NK-92 (cell line): ENCODE measurements around the gene PAK5.

Experiments
- DNase-seq: peaks from one replicate; lab custom pipeline; 2025; ENCODE audit not compliant: unreplicated experiment; lab: John Stamatoyannopoulos, UW

PAK5 gene

GRCh38 chr20:9626357-9626756 lies 212.5 kb downstream of the PAK5 start:
- DNase-seq = no peak

DNA sequence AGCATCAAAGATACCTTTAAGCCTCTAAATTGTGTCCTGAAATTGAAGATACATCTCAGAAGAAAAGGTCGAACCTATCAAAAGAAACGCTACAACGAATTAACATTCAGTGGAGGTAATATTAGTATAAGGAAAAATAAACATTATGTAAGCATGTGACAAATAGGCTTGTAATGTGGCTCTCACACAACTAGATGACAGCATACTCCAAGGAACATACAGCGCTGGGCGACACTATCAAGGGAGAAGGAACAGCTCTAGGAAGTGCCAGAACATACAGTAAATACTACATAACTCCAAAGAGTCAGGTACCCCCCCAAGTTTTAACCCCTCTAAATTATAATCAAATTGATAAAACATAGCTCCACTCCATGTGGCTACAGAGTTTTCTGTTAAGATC lies 220.9 kb downstream of the PAK5 start:
- no peak for DNase-seq

DNA sequence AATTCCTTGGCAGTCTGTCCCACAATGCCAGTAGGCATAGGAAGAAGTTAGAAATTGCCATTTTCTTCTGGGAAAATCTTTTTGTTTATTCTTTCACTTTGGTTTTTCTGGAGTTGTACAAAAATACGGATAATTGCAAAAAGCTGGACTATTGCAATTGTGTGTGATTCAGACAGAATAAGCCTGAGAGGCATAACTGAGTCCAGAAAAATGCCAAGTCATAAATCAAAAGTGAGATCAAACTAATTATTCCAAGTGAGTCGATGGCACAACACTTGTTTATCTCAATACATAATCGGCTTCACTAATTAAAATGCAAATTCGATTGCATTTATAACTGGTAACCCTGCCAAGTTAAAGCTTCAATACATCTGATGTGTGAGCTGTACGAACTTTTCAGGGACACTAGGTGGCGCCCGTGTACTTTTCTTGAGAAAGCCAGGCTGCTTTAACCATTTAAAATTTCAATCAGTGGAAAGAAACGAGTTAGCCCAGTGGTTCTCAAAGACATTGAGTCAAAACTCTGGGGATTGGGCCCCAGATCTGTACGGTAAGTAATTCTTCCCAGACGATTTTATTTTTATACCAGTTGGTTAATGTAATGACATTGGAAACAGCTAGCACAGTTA lies 221.9 kb downstream of the PAK5 start:
- DNase-seq = no peak

- DNase-seq = no peak
Observed at GRCh38 chr20:9616455-9616805, 222.4 kb downstream of the PAK5 start.

DNA sequence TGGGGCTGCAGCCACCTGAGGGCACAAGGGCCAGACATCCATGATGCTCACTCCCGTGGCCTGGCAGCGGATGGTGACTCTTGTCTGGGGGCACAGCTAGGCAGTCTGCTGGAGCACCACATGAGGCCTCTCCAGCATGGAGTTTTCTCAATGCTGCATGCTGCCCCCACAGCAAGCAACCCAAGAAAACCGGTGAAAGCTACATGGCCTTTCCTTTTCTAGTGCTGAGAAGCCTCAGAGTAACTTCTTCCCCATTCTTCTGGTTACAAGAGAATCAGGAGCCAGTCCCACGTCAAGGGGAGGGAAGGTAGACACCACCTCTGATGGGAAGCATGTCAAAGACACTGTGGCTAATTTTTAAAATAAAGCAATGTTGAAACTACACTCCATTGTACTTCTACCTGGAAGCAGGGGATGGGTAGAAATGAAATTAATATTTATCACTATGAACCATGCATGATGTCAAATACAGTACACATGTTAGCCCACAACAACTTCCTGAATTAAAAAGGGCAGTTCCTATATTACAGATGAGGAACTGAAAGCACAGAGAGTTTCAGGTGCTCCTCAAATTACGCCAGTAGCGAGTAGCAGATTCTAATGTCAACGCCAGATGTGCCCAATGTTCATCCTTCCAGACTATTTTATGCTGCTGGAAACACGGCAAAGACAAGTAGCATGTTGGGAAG lies 223.0 kb downstream of the PAK5 start:
- DNase-seq = no peak

DNA sequence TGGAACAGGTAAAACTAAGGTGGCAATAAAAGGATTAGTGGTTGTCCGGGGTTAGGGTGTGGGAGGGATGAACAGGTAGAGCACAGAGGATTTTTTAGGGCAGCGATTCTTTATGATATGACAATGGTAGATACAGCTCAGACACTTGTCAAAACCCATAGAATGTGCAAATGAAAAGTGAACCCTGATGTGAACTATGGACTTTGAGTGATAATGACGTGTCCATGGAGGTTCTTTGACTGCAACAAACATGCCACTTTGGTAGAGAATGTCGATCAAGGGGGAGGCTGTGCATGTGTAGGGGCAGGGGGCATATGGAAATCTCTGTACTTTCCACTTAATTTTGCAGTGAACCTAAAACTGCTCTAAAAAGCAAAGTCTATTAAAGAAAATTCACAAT lies 223.8 kb downstream of the PAK5 start:
- no peak for DNase-seq

- DNase-seq = no peak
Observed at GRCh38 chr20:9613871-9614270, 225.0 kb downstream of the PAK5 start.

GRCh38 chr20:9611921-9612320 lies 227.0 kb downstream of the PAK5 start:
- no peak for DNase-seq

- no peak for DNase-seq
Observed at GRCh38 chr20:9610665-9611064, 228.2 kb downstream of the PAK5 start.

DNA sequence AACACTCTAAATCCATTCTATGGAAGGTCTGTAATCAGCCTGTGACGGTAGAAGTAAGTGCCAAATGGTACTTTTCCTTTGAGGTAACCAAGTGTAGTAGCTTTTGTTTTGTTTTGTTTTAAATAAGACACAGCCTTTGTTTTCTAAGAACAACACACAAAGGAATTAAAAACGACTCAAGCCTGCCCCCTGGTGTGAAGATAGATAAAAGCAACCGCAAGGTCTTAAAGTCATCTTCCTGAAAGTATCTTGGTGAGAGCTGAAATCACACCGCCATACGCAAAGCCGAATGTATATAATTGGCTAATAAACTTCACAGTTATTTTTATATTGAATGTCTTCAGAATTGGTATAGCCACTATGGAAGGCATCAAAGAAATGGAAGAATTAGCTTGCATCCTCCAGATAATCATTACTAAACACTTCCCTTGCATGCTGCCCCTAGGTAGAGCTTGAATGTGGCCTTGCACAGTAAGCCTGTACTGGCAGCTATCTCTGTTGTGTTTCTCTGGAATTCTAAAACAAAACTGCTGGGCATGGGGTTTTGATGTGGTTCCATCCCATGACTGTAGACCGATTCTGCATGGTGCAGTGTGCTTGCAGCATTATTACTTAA lies 228.9 kb downstream of the PAK5 start:
- no peak for DNase-seq

DNA sequence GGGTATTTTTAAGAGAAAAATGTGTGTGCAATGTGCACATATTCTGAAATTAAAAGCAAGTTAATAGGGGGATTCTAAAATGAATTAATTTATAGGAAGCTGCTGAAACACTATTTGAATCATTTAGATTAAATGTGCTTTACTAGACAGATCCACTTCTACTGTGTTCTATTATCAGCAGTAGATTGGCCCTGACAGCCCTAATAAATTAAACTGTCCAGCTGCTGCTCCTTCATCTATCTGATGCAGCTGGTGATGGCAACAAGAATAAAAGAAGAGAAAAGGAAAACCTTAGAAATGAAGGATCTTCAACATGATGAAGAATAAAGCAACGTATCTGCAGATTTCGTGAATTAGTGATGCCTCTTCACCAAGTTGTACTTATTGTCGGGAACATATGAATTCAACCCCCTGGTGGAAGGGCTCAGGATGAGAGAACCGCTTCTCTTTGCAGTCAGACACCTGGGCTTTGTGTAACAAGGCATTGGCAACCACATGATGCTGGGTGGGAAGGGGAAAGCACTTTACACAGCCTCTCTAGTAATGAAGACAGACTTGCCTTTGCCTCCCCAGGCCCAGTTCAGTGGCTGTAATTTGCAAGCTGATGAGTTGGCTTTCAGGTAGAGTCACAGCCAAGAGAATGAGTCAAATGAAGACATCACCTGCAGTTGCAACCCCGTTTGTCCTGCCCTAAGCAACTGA lies 230.1 kb downstream of the PAK5 start:
- no peak for DNase-seq

- no peak for DNase-seq
Observed at GRCh38 chr20:9602847-9603183, 236.1 kb downstream of the PAK5 start.

DNA sequence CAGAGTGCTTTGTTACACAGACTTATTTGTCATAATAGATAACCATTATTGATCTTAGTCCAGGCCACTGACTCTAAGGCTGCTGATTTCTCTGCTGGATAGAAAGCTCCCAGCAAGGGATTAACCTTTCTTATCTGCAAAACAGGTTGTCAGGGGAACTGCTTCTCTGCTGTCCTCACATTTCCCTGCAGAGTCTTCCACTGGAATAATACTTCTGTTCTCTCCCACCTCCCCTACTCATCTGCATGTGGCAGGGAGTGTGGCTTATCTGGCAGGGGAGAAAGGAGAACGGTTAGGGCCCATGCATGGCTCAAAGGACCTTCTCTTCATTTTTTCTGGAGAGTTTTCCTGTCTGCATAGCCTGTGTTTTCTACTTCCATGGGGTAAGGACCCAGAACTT lies 238.3 kb downstream of the PAK5 start:
- DNase-seq = no peak

- DNase-seq = no peak
Observed at GRCh38 chr20:9597547-9597946, 241.3 kb downstream of the PAK5 start.

DNA sequence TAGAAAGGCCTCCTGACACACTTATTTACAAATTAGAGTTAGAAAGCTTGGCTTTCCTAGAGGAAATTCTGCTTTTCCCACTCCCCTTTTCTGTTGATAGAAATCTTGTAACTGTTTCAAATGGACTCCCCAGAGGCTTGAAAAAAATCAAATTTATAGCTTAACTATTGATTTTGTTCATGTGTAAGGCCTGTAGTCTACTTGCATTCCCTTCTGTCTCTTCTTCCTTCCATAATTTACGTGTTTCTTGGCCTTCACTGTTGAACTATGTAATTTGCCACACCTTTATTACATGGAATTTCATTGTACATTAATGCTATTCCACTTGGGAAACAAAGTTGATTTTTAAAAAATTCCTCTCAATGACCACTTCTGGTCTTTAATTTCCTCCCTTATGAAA lies 243.1 kb downstream of the PAK5 start:
- DNase-seq = no peak

- DNase-seq = no peak
Observed at GRCh38 chr20:9594284-9594875, 244.5 kb downstream of the PAK5 start.

- no peak for DNase-seq
Observed at GRCh38 chr20:9592419-9592818, 246.5 kb downstream of the PAK5 start.

- DNase-seq = no peak
Observed at GRCh38 chr20:9591080-9591479, 247.8 kb downstream of the PAK5 start.

GRCh38 chr20:9590189-9590588 lies 248.7 kb downstream of the PAK5 start:
- no peak for DNase-seq

GRCh38 chr20:9588706-9589105 lies 250.2 kb downstream of the PAK5 start:
- no peak for DNase-seq

DNA sequence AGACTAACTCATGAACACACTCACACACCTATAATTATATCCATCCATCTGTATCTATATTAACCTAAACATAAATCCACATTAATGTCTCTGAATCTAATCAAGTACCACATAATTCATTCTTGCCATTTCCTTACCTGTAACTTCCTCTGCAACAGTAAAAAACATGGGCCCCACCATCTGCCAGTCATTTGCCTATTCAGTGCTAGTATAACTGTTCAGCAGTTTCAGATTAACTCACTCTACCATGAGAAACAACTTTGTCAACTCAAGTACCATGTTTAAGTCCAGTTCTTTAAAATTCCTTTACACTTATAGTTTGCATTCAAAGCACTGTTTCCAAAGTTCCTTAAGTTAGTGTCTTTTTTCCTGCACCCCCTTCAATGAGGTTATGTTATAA lies 255.7 kb downstream of the PAK5 start:
- no peak for DNase-seq

DNA sequence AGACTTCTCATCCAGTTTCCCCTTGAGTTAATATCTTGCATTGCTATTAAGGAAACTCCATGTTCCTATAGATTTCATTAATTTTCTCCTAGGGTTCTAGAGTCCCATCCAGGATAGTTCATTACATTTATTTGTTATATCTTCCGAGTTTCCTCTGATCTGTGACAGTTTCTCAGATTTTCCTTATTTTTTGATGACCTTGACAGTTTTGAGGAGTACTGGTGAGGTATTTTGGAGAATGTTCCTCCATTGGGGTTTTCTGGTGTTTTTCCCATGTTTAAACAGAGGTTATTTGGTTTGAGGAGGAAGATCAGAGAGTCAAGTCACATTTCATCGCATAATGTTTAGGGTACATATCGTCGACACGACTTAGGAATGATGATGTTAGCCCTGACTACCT lies 256.7 kb downstream of the PAK5 start:
- no peak for DNase-seq
